Measurements from ENCODE around the gene HMG20A. TPM values are rescaled to one million over a fixed set of nuclear protein-coding genes. Genes with fewer than 3 reads are reported as not detected.

HMG20A gene
- total RNA-seq, 1 experiment from 2014 or later, result 62.2 TPM

- H3K4me3 Mint-ChIP-seq, result no peak overlapping the region
- H3K27me3 Mint-ChIP-seq (ENCODE audit: low read depth), result no peaks in the 10 kb centered on the region; the same call in none of the 2 replicates
- ChIA-PET POLR2A (no interaction called here), CTCF (interaction anchor here (1.5 to 2.5 kb wide), 2 partner anchors 81 to 128 kb away, joined by 5 to 10 read pairs; no protein-coding TSS in a partner anchor)
- H3K36me3 Mint-ChIP-seq, result 0 out of 2 replicates have a peak, but pooled peaks cover 2% of the 10 kb centered on the region
- no peak for ATAC-seq
- peaks cover 31% of the 10 kb centered on the region for H3K4me1 Mint-ChIP-seq
- H3K9me3 Mint-ChIP-seq, result no peaks in the 10 kb centered on the region
- no peak overlapping the region for H3K27ac Mint-ChIP-seq
- no peak for DNase-seq (ENCODE audit: low spot score)
- TF ChIP-seq GTF2I (CRISPR knock-in tag; conservative IDR thresholded peaks at IDR 0.05) (no peak), RORB (CRISPR knock-in tag; IDR thresholded peaks at IDR 0.05) (no peak), EMX1 (CRISPR knock-in tag; IDR thresholded peaks at IDR 0.05) (no peak), CREM (CRISPR knock-in tag; IDR thresholded peaks at IDR 0.05) (no peak), PRDM15 (CRISPR knock-in tag; IDR thresholded peaks at IDR 0.05) (no peak), AR (CRISPR knock-in tag; IDR thresholded peaks at IDR 0.05) (no peak), CREB1 (CRISPR knock-in tag; IDR thresholded peaks at IDR 0.05) (no peak), ZSCAN18 (CRISPR knock-in tag; IDR thresholded peaks at IDR 0.05) (no peak), E2F4 (CRISPR knock-in tag; IDR thresholded peaks at IDR 0.05; ENCODE audit: borderline replicate concordance, low read depth) (no peak), ZBTB21 (CRISPR knock-in tag; IDR thresholded peaks at IDR 0.05; ENCODE audit: borderline replicate concordance) (no peak), MXD4 (CRISPR knock-in tag; IDR thresholded peaks at IDR 0.05; ENCODE audit: borderline replicate concordance) (no peak), ZNF512 (CRISPR knock-in tag; IDR thresholded peaks at IDR 0.05; ENCODE audit: borderline replicate concordance) (no peak), ZNF396 (CRISPR knock-in tag; IDR thresholded peaks at IDR 0.05; ENCODE audit: borderline replicate concordance) (no peak), NFYB (CRISPR knock-in tag; conservative IDR thresholded peaks at IDR 0.05; ENCODE audit: low read depth) (no peak), NR2C2 (CRISPR knock-in tag; IDR thresholded peaks at IDR 0.05) (no peak), CDX4 (CRISPR knock-in tag; IDR thresholded peaks at IDR 0.05; ENCODE audit: borderline replicate concordance) (no peak), ZNF232 (CRISPR knock-in tag; IDR thresholded peaks at IDR 0.05) (no peak), NR3C1 (CRISPR knock-in tag; conservative IDR thresholded peaks at IDR 0.05; ENCODE audit: low read depth) (no peak), ZNF423 (CRISPR knock-in tag; IDR thresholded peaks at IDR 0.05) (no peak)
Measured at GRCh38 chr15:77415450-77416147, 5.1 kb upstream of the HMG20A start.

Data from WTC11 (cell line).